ENCODE data around the gene MGA.

GRCh38 chr15:41693757-41694156 lies 33.6 kb downstream of the MGA start:
- TF ChIP-seq POLR2AphosphoS5 (IDR thresholded peaks at IDR 0.05; ENCODE audit: low read depth) (no peak), CTCF (conservative IDR thresholded peaks at IDR 0.05; ENCODE audit: low read depth in 2 of 2) (no peak), REST (IDR thresholded peaks at IDR 0.05; ENCODE audit: unreplicated experiment) (no peak), EZH2phosphoT487 (IDR thresholded peaks at IDR 0.05; ENCODE audit: unreplicated experiment) (no peak), NANOG (IDR thresholded peaks at IDR 0.05; ENCODE audit: borderline replicate concordance) (no peak), ETS1 (IDR thresholded peaks at IDR 0.05) (no peak), JUNB (IDR thresholded peaks at IDR 0.05; ENCODE audit: unreplicated experiment) (no peak), CREB1 (CRISPR knock-in tag; IDR thresholded peaks at IDR 0.05; ENCODE audit: low read depth) (no peak), EZH2 (IDR thresholded peaks at IDR 0.05; ENCODE audit: low read depth, unreplicated experiment) (no peak), ZNF114 (CRISPR knock-in tag; IDR thresholded peaks at IDR 0.05) (no peak), ZNF331 (CRISPR knock-in tag; IDR thresholded peaks at IDR 0.05; ENCODE audit: low read depth) (no peak), STAT1 (IDR thresholded peaks at IDR 0.05; ENCODE audit: unreplicated experiment) (no peak)
